GM20000 (cell line): ENCODE results near the gene RPS19BP1.
"Not testable (repeated sequence)": the region's sequence is repeated elsewhere in the genome, so short reads cannot be mapped to it uniquely, and the experiment has no call there.

Experiments used
- DNase-seq: peaks from one replicate; pipeline ENCODE4 v3.0.0; 2012; ENCODE audit warnings: low spot score
- TF ChIP-seq, protein P1 (sequence below): IDR thresholded peaks from 2 replicates; pipeline ENCODE4 v1.5.1; 2012; ENCODE audit warnings: mild to moderate bottlenecking, control low read depth; ENCODE audit errors: extremely low read depth, missing control alignments

Gene RPS19BP1

DNA sequence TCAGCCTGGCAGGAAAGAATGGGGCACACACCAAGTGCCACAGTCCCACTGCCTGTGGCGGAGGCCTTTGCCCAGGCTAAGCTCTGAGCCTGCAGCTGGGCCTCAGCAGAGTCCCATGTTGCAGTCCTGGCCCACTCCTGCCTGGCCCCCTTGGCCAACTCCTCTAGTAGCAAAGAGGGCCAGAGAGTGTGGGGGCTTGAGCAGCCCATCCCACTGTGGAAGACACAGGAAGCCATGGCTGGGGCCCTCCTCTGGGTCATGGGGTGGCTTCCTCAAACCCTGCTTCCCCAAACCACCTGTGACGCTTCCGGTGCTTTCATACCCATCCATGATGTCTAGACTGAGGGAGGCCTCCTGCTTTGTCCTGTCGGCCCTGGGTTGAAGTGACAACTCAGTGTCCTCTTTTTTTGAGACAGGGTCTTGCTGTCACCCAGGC is 5.8 kb downstream of the RPS19BP1 start:
- TF ChIP-seq, protein P1, sequence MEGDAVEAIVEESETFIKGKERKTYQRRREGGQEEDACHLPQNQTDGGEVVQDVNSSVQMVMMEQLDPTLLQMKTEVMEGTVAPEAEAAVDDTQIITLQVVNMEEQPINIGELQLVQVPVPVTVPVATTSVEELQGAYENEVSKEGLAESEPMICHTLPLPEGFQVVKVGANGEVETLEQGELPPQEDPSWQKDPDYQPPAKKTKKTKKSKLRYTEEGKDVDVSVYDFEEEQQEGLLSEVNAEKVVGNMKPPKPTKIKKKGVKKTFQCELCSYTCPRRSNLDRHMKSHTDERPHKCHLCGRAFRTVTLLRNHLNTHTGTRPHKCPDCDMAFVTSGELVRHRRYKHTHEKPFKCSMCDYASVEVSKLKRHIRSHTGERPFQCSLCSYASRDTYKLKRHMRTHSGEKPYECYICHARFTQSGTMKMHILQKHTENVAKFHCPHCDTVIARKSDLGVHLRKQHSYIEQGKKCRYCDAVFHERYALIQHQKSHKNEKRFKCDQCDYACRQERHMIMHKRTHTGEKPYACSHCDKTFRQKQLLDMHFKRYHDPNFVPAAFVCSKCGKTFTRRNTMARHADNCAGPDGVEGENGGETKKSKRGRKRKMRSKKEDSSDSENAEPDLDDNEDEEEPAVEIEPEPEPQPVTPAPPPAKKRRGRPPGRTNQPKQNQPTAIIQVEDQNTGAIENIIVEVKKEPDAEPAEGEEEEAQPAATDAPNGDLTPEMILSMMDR, result no peak
- DNase-seq, result no peak

DNA sequence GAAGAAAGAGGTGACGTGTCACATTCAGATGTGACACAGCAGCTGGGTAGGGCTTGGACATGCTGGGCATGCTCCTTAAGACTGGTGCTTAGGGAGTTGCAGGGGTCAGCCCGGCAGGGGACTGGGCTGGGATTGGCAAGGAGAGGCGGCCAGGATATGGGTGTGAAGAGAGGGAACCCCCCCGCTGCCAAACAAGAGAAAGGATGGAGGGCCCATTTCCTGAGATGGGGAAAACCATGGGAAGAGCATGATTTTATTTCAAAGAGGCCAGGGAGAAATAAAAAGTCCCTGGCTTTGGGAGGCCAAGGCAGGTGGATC is 6.9 kb downstream of the RPS19BP1 start:
- TF ChIP-seq, protein P1, result no peak
- no peak for DNase-seq

DNA sequence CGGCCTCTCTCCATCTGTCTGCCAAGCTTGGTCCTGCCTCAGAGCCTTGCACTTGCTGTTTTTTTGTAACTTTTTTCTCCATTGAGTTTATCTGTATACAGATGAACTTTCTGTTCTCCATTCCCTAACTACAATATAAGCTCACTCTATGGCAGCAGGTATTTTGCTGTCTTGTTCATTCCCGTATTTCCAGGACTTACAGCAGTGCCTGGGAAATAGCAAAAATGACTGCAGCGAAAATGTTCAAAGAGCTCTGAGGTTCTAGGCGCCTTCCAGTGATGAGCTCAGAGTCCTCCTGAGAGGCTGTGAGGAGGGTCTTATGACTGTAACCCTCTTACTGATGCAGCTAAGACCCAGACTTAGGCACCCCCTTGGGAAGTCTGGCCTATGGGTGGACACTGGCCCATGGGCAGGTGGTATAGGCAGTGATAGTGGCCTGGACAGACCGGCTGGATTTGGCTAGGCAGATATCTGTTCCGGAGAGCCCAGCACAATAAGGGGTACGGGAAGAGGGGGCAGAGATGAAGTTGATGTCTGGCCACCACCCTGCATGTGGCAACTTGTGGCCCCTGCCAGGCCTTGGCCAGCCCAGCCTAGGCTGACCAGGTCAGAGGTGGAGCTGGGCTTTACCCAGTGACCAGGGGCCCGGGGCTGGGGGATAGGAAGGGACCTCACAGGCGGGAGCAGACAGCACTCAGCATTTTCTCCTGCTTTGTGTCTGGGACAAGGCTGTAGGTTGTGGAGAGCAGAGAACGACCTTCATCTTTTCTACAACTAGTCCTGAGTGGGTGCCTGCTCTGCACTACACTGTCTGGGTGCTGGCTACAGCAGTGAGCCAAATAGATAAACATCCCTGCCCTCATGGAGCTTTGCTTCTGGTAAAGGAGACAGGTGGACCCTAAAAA is 7.5 kb downstream of the RPS19BP1 start:
- TF ChIP-seq, protein P1, result no peak
- no peak for DNase-seq

DNA sequence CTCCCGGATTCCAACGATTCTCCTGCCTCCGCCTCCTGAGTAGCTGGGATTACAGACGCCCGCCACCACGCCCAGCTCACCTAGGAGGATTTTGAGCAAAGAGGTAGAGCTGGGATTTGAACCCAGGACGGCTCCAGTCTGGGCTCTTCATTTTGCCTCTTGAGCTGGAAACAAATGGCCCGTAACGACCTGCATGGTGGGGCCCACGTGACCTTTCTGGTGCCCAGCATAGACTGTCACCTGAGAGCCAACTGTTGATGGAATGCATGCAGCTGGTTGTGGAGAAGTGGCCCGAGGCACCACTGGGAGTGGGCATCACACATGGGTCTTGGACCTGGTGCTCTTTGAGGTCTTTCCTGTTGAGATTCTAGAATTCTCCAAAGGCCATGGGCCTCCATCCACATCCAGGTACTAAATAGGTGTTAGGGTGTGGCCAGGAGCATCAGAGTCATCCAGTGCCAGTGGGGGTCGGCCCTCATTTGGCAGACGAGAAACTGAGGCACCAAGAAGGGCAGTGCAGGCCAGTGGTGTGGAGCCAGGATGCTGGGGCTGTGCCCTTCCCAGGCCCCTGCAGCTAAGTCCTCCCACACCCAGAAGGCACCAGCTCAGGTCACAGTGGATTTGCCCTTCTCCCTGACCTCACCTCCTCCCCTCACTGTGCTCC is 8.3 kb downstream of the RPS19BP1 start:
- TF ChIP-seq, protein P1, result no peak
- no peak for DNase-seq

DNA sequence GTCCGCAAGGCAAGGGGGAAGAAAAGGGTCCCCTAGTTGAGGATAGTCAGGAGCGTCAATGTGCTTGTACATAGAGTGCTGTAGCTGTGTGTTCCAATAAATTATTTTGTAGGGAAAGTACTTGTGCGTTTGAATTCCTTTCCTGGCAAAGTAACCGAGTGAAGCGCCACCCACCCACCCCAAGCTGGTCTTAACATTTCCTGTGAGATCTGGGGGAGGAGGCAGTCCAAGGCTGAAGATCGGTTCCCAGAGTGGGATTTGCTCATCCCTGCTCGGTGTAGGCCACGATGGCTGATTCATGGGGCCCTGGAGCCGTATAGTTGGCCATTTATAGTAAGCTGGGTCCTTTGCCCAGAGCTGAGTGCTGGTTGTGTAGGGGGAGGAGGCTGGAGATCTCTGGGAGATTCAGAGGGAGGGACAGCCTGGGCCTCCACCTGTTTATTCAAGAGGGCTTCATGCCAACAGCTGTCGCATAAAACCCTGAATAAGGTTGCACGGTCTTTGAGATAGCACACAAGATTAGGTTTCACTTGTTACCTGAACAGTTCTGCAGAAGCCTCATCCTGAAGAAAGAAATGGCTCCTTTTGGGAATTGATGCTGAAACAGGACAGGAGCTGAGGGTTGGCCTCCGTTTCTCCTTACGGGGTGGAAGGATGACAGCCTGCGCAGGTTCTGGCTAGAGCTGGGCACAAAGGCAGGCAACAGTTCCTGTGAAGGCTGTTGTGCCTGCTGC is 9.8 kb downstream of the RPS19BP1 start:
- no peak for DNase-seq

DNA sequence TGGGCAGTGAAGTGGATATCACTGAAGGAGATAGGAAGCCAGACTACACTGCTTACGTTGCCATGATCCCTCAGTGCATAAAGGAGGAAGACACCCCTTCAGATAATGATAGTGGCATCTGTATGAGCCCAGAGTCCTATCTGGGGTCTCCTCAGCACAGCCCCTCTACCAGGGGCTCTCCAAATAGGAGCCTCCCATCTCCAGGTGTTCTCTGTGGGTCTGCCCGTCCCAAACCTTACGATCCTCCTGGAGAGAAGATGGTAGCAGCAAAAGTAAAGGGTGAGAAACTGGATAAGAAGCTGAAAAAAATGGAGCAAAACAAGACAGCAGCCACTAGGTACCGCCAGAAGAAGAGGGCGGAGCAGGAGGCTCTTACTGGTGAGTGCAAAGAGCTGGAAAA is 10.5 kb downstream of the RPS19BP1 start:
- DNase-seq, result not testable (repeated sequence)

More for the DNA sequence above, 9.8 kb downstream of the RPS19BP1 start:
- TF ChIP-seq, protein P1, result no peak

DNA sequence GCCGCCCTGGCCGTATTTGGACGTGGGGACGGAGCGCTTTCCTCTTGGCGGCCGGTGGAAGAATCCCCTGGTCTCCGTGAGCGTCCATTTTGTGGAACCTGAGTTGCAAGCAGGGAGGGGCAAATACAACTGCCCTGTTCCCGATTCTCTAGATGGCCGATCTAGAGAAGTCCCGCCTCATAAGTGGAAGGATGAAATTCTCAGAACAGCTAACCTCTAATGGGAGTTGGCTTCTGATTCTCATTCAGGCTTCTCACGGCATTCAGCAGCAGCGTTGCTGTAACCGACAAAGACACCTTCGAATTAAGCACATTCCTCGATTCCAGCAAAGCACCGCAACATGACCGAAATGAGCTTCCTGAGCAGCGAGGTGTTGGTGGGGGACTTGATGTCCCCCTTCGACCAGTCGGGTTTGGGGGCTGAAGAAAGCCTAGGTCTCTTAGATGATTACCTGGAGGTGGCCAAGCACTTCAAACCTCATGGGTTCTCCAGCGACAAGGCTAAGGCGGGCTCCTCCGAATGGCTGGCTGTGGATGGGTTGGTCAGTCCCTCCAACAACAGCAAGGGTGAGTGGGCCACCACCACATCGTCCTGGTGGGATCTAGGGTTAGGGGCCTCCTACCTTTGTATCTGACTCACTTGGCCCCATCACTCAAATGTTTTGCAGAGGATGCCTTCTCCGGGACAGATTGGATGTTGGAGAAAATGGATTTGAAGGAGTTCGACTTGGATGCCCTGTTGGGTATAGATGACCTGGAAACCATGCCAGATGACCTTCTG is 11.3 kb downstream of the RPS19BP1 start:
- not testable (repeated sequence) for DNase-seq
